HG03565 (cell line): ENCODE data around the gene DPYD.
A peak's percentile ranks its signal among the peaks of the same experiment; 100 is the strongest.

ENCODE experiments used
- ATAC-seq: cut with Tn5 transposase; IDR thresholded peaks from one replicate; pipeline ENCODE4 v1.9.1; 2021; ENCODE audit warnings: mild to moderate bottlenecking, moderate library complexity; ENCODE audit not compliant: unreplicated experiment

DPYD gene

DNA sequence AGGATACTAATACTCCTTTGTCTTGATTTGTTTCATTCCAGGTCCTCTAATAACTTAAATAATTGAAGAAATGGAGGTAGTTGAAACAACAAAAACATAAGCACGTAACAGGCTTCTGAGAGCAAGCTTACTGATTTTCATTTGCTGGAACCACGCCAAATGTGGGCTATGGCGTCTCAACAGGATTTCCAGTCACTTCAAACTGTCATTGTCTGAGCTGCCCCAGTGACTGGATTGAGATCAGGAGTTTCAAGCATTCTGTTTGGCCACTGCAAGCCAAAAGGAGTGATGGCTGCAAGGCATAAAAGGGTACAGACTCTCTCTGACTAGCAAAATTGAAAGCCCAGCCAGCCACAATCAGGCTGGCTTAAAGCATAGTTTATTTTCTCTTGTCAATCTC, 289.9 kb downstream of the DPYD start:
- ATAC-seq: no peak

DNA sequence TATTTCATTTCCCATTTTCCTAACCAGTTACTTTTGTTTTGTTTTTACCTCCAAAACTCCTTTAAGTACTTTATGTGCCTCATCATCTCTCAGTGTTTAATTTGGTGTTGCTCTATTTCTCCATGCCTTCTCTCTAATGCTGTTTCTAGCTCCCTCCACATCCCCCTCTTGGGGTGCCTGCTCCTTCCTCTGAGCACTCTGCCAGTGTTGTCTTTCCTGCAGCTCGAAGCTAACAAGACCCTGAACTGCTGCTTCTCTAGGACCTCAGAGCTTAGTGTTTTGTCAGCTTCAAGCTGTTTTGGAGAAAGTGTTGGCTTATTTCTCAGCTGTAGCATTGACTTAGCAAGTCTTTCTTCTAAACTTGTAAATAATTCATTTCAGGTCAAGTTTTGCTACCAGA, 290.6 kb downstream of the DPYD start:
- no peak for ATAC-seq

DNA sequence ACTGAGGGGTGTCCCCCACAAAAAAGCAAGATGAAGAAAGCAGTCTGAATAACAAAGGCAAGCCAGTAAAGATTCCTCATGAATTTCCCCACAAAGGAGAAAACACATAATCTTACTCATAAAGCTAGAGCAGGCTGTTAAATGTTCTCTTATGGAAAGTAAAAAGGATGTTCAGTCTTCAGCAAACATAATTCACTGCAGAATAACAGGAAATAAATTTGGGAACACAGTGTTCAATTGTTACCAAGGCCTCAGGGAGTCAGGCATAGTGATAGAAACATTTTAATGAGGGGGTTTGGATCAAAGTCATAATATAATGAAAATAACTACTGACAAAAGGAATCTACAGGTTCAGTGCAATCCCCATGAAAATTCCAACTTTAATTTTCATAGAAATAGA, 297.6 kb downstream of the DPYD start:
- no peak for ATAC-seq

DNA sequence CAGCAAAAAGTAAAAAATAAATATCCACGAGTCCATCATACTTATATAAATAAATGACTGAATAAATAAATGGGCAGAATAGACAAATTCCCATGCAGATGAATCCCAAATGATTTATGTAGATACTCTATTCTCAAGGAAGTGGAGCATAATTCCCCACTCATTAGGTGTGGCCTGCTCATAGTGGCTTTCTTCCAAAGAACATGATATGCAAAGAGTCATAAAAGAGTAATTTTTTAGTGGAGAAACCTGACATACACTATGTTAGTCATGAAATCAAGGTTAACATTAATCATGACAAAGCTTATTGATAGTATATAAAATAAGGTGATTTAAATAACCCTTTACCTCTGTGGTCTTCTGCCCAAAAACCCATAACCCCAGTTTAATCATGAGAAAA, 298.9 kb downstream of the DPYD start:
- ATAC-seq: no peak

DNA sequence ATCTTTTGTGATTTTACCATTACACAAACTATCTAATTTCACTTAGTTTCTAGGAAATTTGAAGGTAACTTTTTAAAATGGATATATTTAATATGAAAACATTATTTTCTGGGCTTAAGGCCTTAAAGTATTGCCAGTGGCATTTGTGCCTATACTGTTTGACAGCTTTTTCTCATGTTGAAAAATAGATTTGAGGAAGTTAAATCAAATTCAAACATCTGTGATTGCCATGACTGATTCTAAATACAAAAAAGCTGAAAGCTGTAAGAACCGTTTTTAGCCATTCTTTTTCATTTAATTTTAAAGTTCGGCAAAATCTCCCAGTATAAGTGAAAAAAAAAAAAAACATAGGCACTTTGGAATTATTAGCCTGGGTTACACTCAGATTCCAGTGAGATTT, 301.1 kb downstream of the DPYD start:
- no peak for ATAC-seq

DNA sequence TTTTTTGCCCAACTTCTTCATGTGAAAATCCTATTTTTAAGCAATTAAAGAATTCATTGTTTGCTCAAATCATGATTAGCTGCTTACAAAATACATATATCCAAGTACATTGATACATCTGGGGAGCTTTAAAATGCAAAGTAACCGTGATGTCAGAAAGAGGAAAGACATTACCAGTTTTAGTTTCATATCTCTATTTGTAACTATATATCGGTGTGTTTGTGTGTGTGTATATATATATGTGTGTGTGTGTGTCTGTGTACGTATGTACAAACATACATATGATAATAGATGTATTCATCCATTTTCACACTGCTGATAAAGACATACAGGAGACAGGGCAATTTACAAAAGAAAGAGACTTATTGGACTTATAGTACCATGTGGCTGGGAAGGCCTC, 310.1 kb downstream of the DPYD start:
- peak; percentile 40 for ATAC-seq

DNA sequence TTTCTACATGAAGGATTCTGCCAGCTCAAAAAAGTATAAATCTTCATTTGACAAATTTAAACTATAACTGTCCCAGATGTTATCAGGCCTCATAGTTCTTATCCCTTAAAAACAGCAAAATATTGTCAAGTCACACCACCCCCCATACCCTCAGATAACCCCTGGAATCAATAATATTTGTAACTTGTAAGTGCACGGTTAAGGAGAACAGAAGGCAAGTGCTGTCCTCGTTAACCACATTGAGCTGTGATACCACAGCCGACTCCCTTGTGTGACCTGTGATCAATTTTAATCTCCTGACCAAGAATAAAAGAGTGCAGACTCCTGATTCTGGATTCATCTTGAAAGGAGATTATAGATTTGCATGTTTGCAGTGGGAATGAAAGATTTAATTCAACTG, 310.7 kb downstream of the DPYD start:
- no peak for ATAC-seq

DNA sequence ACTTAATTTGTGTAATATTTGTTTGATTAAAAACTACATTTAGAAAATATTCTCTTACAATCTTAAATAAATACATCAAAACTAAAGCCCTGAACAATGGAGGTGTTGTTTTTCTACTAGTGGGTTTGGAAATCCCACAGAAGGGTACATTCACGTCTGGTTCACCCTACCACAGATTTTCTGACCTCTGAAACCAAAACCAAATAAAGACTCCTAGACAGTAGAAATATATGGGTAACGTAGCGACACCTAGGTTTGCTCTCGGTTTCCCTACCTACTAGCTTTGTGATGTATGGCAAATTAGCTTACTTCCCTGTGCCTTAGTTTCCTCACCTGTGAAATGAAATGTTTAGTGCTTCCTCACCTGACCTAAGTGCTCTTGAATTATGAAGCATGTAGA, 312.6 kb downstream of the DPYD start:
- ATAC-seq: peak; percentile 38

DNA sequence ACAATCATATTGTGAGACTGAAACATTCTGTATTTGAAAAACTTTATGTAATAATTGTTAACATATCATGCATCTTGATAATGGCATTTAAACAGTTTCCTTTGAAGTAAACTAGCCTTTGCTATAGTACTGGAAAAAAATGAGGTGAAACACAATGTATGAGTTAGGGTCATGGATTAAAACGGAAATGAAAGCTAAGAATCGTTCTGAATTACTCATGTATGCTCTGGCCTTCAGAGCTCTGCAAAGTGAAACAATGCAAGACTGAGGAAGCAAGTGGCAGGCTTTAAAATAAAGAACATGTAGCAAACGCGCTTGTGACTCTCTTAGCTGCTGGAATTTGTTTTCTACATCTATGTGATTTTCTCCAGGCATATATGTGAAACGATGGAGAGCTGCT, 317.1 kb downstream of the DPYD start:
- ATAC-seq: no peak

DNA sequence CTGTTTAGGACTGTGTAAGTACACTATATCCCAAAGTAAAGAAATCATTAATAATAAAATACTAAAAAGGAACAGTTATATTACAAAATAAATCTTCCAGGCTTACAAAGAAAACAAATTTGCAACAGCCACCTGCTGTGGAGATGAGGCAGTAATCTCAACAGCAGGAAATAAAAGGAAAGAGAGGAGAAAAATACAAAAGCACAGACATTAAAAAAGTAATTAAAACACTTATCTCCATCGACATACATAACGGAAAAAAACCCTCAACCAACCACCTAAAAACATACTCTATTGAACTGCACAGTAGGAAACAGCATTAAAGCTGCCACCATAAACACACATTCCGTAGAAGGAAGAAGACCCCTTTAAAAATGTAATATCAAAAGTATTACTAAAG, 317.6 kb downstream of the DPYD start:
- no peak for ATAC-seq

DNA sequence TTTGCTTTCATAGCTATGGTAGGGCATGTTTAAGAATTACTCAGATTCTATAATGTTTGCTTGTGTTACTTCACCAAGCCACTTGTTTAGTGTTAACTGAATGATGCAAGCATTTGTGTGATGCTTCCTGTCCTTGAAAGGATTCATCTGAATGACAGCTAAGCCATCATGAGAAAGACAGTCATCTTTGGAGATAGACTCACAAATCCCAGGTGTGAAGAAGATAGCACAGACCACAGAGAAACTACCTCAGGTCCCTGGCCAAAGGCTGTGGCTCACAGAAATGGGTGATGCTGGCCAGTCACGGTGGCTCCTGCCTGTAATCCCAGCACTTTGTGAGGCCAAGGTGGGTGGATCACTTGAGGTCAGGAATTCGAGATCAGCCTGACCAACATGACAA, 321.4 kb downstream of the DPYD start:
- no peak for ATAC-seq

DNA sequence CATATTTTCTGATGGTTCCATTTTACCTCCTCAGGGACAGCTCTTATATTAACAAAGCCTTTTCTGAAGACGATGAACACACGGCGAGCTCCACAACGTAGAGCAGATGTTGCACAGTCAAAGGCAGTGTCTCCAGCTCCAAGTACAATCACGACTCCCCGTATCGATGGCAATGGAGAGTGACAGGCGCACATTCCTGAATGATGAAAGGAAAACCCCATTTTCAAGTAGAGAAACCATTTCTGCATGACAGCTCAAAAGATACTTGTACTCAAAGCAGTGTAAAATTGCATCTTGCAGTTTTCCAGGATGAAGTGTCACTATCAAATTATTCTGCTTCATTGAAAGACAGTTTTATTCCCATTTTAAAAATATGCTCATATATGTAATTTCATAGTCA, 327.6 kb downstream of the DPYD start:
- no peak for ATAC-seq

DNA sequence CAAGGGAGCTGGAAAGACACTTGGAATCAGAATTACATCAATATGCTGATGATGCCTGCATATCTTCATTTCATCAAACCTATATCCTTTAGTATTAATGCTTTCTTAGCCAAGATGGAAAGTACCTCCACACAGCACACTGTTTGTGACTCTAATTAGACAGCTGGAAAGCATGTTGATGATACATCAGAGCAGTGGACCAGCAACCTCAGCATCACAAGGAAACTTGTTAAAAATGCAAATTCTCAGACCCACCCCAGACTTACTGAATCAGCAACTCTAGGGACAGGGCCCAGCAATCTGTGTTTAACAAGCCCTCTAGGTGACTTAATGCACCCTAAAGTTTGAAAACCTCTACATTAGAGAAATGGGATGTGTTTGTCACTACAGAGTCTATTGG, 332.1 kb downstream of the DPYD start:
- no peak for ATAC-seq

DNA sequence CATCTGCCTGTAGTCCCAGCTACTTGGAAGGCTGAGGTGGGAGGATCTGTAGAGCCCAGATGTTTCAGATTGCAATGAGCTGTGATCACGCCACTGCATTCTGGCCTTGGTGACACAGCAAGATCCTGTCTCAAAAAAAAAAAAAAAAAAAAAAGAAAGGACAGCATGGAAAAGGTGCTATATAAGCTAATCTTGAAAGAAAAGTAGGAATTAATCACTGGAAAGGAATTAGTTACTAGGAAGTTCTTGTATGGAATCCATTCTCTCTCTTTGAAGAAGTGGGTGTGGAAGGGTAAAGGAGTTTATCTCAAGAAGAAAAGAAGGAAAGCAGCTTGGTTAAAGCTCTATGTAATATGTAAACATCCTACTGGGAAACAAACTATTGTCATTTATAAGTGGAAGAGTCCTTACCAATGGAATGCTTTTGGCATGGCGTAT, 339.2 kb downstream of the DPYD start:
- no peak for ATAC-seq

DNA sequence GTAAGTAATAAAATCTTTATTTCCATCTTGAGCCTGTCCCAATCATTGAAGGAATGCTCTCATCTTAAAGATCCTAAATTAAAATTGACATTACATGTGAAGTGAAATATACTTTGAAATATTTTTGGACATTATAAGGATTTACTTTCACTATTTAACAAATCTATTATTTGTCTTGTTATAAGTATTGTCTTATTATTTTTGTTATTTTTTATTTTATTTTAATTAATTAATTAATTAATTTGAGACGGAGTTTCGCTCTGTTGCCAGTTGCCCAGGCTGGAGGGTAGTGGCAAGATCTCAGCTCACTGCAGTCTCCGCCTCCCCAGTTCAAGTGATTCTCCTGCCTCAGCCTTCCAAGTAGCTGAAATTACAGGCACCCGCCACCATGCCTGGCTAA, 343.2 kb downstream of the DPYD start:
- no peak for ATAC-seq

DNA sequence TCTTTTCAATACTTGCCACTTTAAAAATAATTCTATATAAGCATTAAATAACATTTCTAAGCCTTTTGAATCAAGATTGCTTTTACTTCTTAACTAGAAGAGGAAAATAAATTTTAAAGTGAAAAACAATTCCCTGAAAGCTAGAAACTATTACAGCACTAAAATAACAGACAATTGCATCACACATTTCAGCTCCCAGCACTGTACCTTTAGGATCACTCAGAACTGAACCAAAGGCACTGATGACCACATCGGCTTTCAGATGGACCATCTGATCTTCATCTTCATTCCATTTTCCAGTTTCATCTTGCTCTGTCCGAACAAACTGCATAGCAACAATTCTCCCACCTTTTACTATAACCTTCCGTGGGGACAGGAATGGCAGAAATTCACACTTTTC, 347.3 kb downstream of the DPYD start:
- no peak for ATAC-seq

DNA sequence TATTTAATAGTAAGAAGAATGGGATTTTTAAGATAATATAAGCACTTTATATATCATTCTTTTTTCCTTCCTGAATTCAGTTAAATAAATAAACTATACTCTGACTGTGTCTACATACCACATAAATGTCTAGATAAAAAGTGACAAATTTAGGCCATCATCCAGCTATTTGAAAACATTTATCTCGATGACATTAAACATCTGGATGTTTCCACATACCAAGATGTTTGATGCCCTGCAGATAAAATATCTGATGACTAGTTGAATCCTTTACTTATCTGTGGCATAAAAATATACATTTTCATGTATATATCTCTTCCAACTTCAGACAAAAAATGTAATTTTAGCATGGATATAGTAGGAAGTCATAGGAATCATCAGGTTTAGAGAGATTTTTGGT, 348.3 kb downstream of the DPYD start:
- no peak for ATAC-seq

DNA sequence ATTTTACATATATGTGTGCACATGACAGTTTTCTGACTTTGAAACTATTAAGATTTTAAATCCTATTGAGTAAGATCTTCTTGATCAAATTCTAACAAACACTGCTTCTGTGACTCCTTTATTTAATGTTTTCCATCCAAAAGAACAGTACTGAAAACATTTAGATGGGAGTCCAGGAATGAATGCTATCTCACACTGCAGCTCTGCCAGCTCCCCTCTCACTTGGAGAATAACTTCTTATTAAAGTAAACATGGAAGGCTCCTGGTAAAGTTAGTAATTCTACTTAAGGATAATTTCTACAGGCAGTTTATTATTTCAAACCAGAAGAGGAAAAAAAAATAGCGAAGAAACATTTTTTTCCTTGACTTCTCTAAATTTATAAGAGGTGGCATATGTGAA, 349.1 kb downstream of the DPYD start:
- ATAC-seq: no peak

DNA sequence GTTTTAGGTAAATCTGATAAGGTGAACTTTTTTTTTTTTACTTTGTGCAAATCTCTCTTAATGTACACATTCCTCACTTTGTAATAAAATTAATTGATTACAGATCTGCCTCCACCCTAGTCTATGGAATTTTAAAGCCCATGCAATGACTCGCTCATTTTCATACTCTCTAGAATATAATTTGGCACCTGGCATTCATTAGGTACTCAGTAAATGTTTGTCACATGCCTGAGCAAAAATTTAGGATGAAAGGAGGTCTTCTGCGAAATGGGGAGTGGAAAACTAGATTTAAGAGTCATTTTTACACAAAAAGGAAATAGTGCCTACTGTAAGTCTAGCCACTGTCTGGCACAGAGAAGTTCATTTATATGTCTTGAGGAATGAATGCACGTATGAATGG, 350.1 kb downstream of the DPYD start:
- ATAC-seq: no peak

DNA sequence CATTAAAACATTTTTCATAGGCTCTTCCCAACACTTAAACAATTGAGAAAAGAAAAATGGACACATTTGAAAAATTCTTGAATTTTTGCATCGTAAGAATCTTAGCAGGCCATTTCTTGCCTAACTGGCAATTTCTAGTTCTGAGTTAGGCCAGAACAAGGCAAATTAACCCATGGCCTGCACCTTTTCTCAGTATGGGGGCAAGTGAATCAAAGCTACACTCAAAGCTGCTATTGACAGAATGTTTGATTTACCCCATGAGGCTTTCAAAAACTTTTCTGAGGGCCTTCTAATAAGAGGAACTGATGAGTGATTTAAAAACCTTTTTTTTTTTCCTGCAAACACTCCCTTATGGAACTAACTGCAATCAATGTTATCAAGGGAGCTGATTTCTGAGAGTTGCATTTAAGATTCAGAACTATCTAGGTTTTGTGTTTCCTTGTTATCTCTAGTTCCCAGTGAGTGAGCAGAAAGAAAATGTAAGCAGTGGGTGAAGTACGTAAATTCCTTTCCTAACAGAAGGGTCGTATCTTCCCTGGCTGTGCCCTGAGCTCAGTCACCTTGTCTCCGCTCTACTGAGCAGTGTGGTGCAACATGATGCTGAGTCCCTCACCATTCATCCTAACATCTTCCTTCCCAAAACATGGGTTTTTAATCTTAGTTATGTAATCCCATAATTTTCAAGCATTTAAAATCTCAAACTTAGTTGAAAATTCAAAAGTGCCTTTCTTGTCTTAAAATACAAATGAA, 353.7 kb downstream of the DPYD start:
- no peak for ATAC-seq

DNA sequence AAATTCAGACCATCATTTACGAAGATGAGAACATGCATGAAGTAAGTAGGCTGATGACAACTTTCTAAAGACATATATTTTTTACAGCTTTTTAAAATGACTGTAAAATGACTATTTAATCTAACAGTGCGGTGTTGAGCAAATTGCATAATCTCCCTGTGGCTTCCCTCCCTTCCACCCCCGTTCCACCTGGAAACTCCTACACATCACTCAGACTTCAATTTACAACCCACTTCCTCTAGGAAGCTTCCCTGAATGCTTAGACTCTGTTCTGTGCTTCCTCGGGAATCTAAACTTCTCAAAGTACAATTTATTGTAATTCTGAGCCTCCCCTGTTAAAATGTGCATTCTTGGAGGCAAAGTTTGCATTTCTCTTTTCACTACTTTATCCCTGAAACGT, 354.9 kb downstream of the DPYD start:
- no peak for ATAC-seq

DNA sequence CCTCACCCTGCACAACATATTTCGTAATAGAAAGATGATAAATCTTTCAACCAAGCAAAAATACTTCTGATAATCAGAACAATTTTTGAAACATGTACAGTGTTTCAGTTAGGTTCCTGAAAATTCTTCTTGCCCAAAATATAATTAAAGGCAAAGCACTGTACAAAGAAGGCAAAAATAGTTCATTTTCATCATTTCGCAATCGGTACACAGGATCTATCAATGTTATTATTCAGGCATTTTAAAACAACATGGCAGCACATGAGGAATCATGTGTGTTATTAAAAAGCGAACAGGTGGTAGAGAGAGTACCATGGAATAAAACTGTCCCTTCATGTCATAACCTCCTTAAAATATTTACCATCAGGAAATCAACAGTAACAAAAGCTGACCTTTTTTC, 356.9 kb downstream of the DPYD start:
- no peak for ATAC-seq

DNA sequence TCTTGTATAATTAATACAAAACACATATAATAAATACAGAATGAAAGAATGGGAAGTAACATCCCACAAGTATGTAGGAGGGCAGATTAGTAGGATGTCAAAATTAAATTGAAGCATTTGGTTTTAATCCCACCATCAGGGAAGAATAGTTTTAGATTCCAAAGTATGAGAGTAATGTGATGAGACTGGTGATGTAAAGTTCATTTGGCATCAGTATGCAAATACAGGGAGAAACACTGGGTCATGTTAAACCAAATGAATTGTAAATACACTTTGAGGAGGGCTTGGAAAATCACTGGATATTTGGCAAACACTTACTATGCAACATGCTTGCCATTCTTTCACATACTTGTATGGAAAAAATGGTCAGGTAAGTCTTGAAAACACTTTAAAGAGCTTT, 358.8 kb downstream of the DPYD start:
- ATAC-seq: no peak
